DOHH2 (cell line): ENCODE data around the gene ADCY1.

Experiments used
- H3F3A ChIP-seq: fragments of 200-600 bp; sonication (generic), shearing (Covaris generic); 2 replicates; pipeline ENCODE4 v1.6.0; 2016; ENCODE audit warnings: antibody characterized with exemption, mild to moderate bottlenecking; ENCODE audit not compliant: control insufficient read depth, insufficient read depth
- H3K27ac ChIP-seq: fragments of 200-600 bp; sonication (generic); 2 replicates; pipeline ENCODE4 v1.5.1; 2014; ENCODE audit warnings: low read depth, mild to moderate bottlenecking, low read length, moderate library complexity
- H3K27me3 ChIP-seq: fragments of 200-600 bp; sonication (generic); 2 replicates; pipeline ENCODE4 v1.6.1; 2014; ENCODE audit warnings: mild to moderate bottlenecking, low read length, mixed read lengths; ENCODE audit not compliant: control insufficient read depth
- H3K36me3 ChIP-seq: fragments of 200-600 bp; sonication (generic); 2 replicates; pipeline ENCODE4 v1.6.1; 2014; ENCODE audit warnings: mild to moderate bottlenecking, low read length, moderate library complexity, mixed read lengths; ENCODE audit not compliant: control insufficient read depth
- H3K4me1 ChIP-seq: fragments of 200-600 bp; sonication (generic); 2 replicates; pipeline ENCODE4 v1.6.1; 2014; ENCODE audit warnings: mild to moderate bottlenecking, low read length, mixed read lengths; ENCODE audit not compliant: control insufficient read depth
- H3K4me2 ChIP-seq: fragments of 200-600 bp; sonication (generic); 2 replicates; pipeline ENCODE4 v1.6.0; 2014; ENCODE audit warnings: mild to moderate bottlenecking, low read length, moderate library complexity
- H3K4me3 ChIP-seq: fragments of 200-600 bp; sonication (generic); 2 replicates; pipeline ENCODE4 v1.5.1; 2014; ENCODE audit warnings: mild to moderate bottlenecking, low read length, mixed read lengths
- H3K79me2 ChIP-seq: fragments of 200-600 bp; sonication (generic); 2 replicates; pipeline ENCODE4 v1.6.1; 2014; ENCODE audit warnings: mild to moderate bottlenecking, low read length, mixed read lengths; ENCODE audit not compliant: control insufficient read depth
- H3K9me2 ChIP-seq: fragments of 200-600 bp; sonication (generic); replicated peaks from 2 replicates; pipeline ENCODE4 v1.6.1; 2014; ENCODE audit warnings: mild to moderate bottlenecking, low read length, mixed read lengths; ENCODE audit not compliant: control insufficient read depth
- H3K9me3 ChIP-seq: fragments of 200-600 bp; sonication (generic); 2 replicates; pipeline ENCODE4 v1.6.1; 2014; ENCODE audit warnings: antibody characterized with exemption, low read length, mixed read lengths; ENCODE audit not compliant: control insufficient read depth, insufficient read depth
- H4K20me1 ChIP-seq: fragments of 200-600 bp; sonication (generic); 2 replicates; pipeline ENCODE4 v1.6.0; 2014; ENCODE audit warnings: low read depth, mild to moderate bottlenecking, antibody characterized with exemption, low read length, moderate library complexity; ENCODE audit not compliant: control insufficient read depth, insufficient read depth
- CTCF ChIP-seq: fragments of 200-600 bp; sonication (generic); IDR thresholded peaks from one replicate; pipeline ENCODE4 v1.5.1; 2014; ENCODE audit warnings: antibody characterized with exemption, mild to moderate bottlenecking, low read depth, low read length; ENCODE audit not compliant: poor library complexity, severe bottlenecking
- EZH2phosphoT487 ChIP-seq: fragments of 200-600 bp; sonication (generic); IDR thresholded peaks from 2 replicates; pipeline ENCODE4 v1.6.1; 2017; ENCODE audit warnings: borderline replicate concordance, mild to moderate bottlenecking, antibody characterized with exemption, low read length, moderate library complexity, mixed read lengths

Gene ADCY1

DNA sequence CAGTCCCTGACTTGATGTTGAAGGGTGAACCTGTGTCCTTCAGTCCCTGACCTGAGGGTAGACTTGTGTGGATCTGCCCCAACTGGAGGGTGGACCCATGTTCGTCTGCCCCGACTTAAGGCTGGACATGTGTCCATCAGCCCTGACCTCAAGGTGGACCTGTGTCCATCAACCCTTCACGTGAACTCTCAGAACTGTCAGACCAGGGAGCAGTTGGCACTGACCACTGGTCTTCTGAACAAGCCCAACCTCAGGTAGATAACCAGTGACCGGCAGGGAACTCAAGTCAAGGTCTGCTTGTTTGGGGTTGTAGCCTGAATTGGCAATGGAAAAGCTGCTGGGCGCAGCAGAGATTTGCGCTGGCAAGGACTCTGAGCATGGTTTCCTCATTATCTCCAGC, 96.5 kb downstream of the ADCY1 start:
- Histone ChIP-seq H3K27ac (no peak overlapping the region), H3K9me2 (no peaks in the 10 kb centered on the region)

DNA sequence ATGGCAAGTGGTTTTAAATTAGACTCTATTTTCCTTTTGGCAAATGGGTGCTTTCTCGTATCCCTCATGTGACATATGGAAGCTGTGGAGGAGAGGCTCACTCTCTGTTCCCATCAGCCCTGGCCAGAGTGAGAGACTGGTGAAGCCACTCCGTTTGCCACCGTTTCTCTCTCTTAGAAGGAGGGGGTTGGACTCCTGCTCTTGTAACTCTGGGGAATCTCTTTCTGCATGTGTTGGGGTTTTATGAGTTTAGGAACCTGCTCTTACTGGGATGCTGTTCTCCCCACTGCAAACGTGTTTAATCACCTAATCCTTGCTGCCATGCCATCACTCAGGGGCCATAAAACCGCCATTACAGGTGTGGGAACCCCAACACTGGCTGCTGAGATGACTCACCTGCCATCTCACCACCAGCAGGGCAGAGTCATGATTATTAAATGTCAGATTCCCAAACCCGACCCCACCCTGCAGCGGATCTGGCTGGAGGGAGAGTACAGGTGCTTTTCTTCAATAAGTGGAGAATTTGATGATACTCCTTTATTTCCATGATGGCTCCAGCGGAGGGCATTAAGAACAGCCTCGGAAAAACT, 103.2 kb downstream of the ADCY1 start:
- Histone ChIP-seq H3K9me3 (no peaks in the 10 kb centered on the region), H3K9me2 (no peaks in the 10 kb centered on the region), H3K27ac (no peak overlapping the region), H3K36me3 (no peaks in the 10 kb centered on the region), H3K27me3 (peaks cover 14% of the 10 kb centered on the region), H3F3A (no peaks in the 10 kb centered on the region), H4K20me1 (no peaks in the 10 kb centered on the region), H3K79me2 (no peaks in the 10 kb centered on the region), H3K4me3 (no peak overlapping the region), H3K4me1 (no peaks in the 10 kb centered on the region), H3K4me2 (no peak overlapping the region)
- TF ChIP-seq EZH2phosphoT487, result no peak
- TF ChIP-seq CTCF, result no peak

More for the DNA sequence above, 96.5 kb downstream of the ADCY1 start:
- H3K36me3 ChIP-seq, result no peaks in the 10 kb centered on the region
- no peaks in the 10 kb centered on the region for H3K79me2 ChIP-seq
- no peaks in the 10 kb centered on the region for H4K20me1 ChIP-seq
- peaks cover 2% of the 10 kb centered on the region for H3K27me3 ChIP-seq
- H3F3A ChIP-seq, result no peaks in the 10 kb centered on the region
- no peak overlapping the region for H3K4me2 ChIP-seq
- TF ChIP-seq EZH2phosphoT487 (no peak), CTCF (no peak)
- H3K9me3 ChIP-seq, result no peaks in the 10 kb centered on the region
- H3K4me3 ChIP-seq, result no peak overlapping the region
- H3K4me1 ChIP-seq, result no peaks in the 10 kb centered on the region

GRCh38 chr7:45679516-45679915, 105.3 kb downstream of the ADCY1 start:
- no peaks in the 10 kb centered on the region for H3K9me2 ChIP-seq
- H3K4me3 ChIP-seq, result no peak overlapping the region
- peaks cover 14% of the 10 kb centered on the region for H3K27me3 ChIP-seq
- no peaks in the 10 kb centered on the region for H4K20me1 ChIP-seq
- no peak overlapping the region for H3K27ac ChIP-seq
- TF ChIP-seq CTCF, result no peak
- TF ChIP-seq EZH2phosphoT487, result no peak
- no peaks in the 10 kb centered on the region for H3K79me2 ChIP-seq
- no peaks in the 10 kb centered on the region for H3K4me1 ChIP-seq
- H3K9me3 ChIP-seq, result no peaks in the 10 kb centered on the region
- no peaks in the 10 kb centered on the region for H3F3A ChIP-seq
- H3K4me2 ChIP-seq, result no peak overlapping the region
- H3K36me3 ChIP-seq, result no peaks in the 10 kb centered on the region
